SU-DHL-6 (cell line): ENCODE data around the gene MARCHF6.
"Not testable (repeated sequence)": the region's sequence is repeated elsewhere in the genome, so short reads cannot be mapped to it uniquely, and the experiment has no call there.

Experiments
- H2AFZ ChIP-seq: fragments of 200-600 bp; sonication (generic); 2 replicates; pipeline ENCODE4 v1.6.1; 2014; ENCODE audit warnings: low read depth, mild to moderate bottlenecking, moderate library complexity, mixed read lengths, antibody characterized with exemption, low read length; ENCODE audit not compliant: severe bottlenecking
- H3F3A ChIP-seq: fragments of 200-600 bp; shearing (Covaris generic); 2 replicates; pipeline ENCODE4 v1.6.0; 2016; ENCODE audit warnings: antibody characterized with exemption, mild to moderate bottlenecking; ENCODE audit not compliant: insufficient read depth
- H3K27ac ChIP-seq: fragments of 200-600 bp; sonication (generic); 2 replicates; pipeline ENCODE4 v1.5.1; 2016; ENCODE audit warnings: low read depth, mild to moderate bottlenecking, low read length, moderate library complexity, mixed read lengths
- H3K27me3 ChIP-seq: fragments of 200-600 bp; sonication (generic), shearing (Covaris generic); 2 replicates; pipeline ENCODE4 v1.6.0; 2014; ENCODE audit warnings: mild to moderate bottlenecking, low read length
- H3K36me3 ChIP-seq: fragments of 200-600 bp; sonication (generic); 2 replicates; pipeline ENCODE4 v1.6.1; 2014; ENCODE audit warnings: mild to moderate bottlenecking, low read length, mixed read lengths
- H3K4me2 ChIP-seq: fragments of 300-600, 200-600 bp; shearing (Covaris generic), sonication (generic); 2 replicates; pipeline ENCODE4 v1.6.0; 2014; ENCODE audit warnings: low read length, low read depth, mild to moderate bottlenecking; ENCODE audit not compliant: poor library complexity, severe bottlenecking
- H3K4me3 ChIP-seq: fragments of 200-600 bp; sonication (generic); 2 replicates; pipeline ENCODE4 v1.5.1; 2014; ENCODE audit warnings: antibody characterized with exemption, low read length, mild to moderate bottlenecking, mixed read lengths; ENCODE audit not compliant: insufficient read depth, poor library complexity, severe bottlenecking
- H3K79me2 ChIP-seq: fragments of 200-600 bp; sonication (generic); 2 replicates; pipeline ENCODE4 v1.6.1; 2014; ENCODE audit warnings: mild to moderate bottlenecking, low read length, moderate library complexity; ENCODE audit not compliant: insufficient read depth
- H3K9ac ChIP-seq: fragments of 200-600 bp; sonication (generic); 2 replicates; pipeline ENCODE4 v1.7.0; 2014; ENCODE audit warnings: mild to moderate bottlenecking, low read length
- H3K9me2 ChIP-seq: fragments of 200-600 bp; sonication (generic); replicated peaks from 2 replicates; pipeline ENCODE4 v1.6.1; 2014; ENCODE audit warnings: low read length; ENCODE audit not compliant: insufficient read depth
- H3K9me3 ChIP-seq: fragments of 200-600 bp; sonication (generic); 2 replicates; pipeline ENCODE4 v1.6.1; 2014; ENCODE audit warnings: low read length, mixed read lengths; ENCODE audit not compliant: insufficient read depth
- H4K20me1 ChIP-seq: fragments of 200-600 bp; sonication (generic); 2 replicates; pipeline ENCODE4 v1.6.1; 2014; ENCODE audit warnings: low read depth, mild to moderate bottlenecking, antibody characterized with exemption, low read length, moderate library complexity, mixed read lengths
- CTCF ChIP-seq: fragments of 200-600 bp; sonication (generic); IDR thresholded peaks from one replicate; pipeline ENCODE4 v1.5.1; 2017; ENCODE audit warnings: antibody characterized with exemption, mild to moderate bottlenecking, low read length, moderate library complexity; ENCODE audit not compliant: insufficient read depth, poor library complexity, severe bottlenecking
- EZH2phosphoT487 ChIP-seq: fragments of 200-600 bp; sonication (generic), shearing (Covaris generic); conservative IDR thresholded peaks from 2 replicates; pipeline ENCODE4 v1.6.1; 2018; ENCODE audit warnings: mild to moderate bottlenecking, antibody characterized with exemption, low read length, moderate library complexity, mixed read lengths

Gene MARCHF6

GRCh38 chr5:10339058-10339811 is 14.3 kb upstream of the MARCHF6 start:
- Histone ChIP-seq H3K9me3 (no peaks in the 10 kb centered on the region), H3K27me3 (no peaks in the 10 kb centered on the region), H3K4me3 (no peak overlapping the region), H3K9ac (no peak overlapping the region), H4K20me1 (no peaks in the 10 kb centered on the region), H2AFZ (no peak overlapping the region), H3K9me2 (no peaks in the 10 kb centered on the region), H3F3A (no peaks in the 10 kb centered on the region), H3K27ac (no peak overlapping the region), H3K4me2 (no peak overlapping the region), H3K79me2 (no peaks in the 10 kb centered on the region), H3K36me3 (no peaks in the 10 kb centered on the region)
- TF ChIP-seq CTCF: no peak
- no peak for TF ChIP-seq EZH2phosphoT487

- TF ChIP-seq EZH2phosphoT487 (no peak), CTCF (no peak)
- no peaks in the 10 kb centered on the region for H3K27me3 ChIP-seq
- no peaks in the 10 kb centered on the region for H3K9me3 ChIP-seq
- H3F3A ChIP-seq: no peaks in the 10 kb centered on the region
- no peaks in the 10 kb centered on the region for H3K79me2 ChIP-seq
- H3K9ac ChIP-seq: no peak overlapping the region
- no peak overlapping the region for H3K27ac ChIP-seq
- no peaks in the 10 kb centered on the region for H3K9me2 ChIP-seq
- H3K4me2 ChIP-seq: no peak overlapping the region
- H2AFZ ChIP-seq: no peak overlapping the region
- H4K20me1 ChIP-seq: no peaks in the 10 kb centered on the region
- H3K36me3 ChIP-seq: no peaks in the 10 kb centered on the region
- H3K4me3 ChIP-seq: no peak overlapping the region
These were observed 13.5 kb upstream of the MARCHF6 start for GRCh38 chr5:10339958-10340357.

- H3K4me3 ChIP-seq: no peak overlapping the region
These were observed 10.0 kb upstream of the MARCHF6 start for GRCh38 chr5:10343486-10343885.

GRCh38 chr5:10344461-10345106 is 8.9 kb upstream of the MARCHF6 start:
- H3K4me3 ChIP-seq, H3K9me3 ChIP-seq, H3K27ac ChIP-seq, H2AFZ ChIP-seq, H3K9ac ChIP-seq, H3F3A ChIP-seq, H3K36me3 ChIP-seq, H3K27me3 ChIP-seq, H4K20me1 ChIP-seq, H3K9me2 ChIP-seq, H3K79me2 ChIP-seq, H3K4me2 ChIP-seq: not testable (repeated sequence)

More at GRCh38 chr5:10343486-10343885, 10.0 kb upstream of the MARCHF6 start:
- H4K20me1 ChIP-seq: no peaks in the 10 kb centered on the region
- H3K4me2 ChIP-seq: no peak overlapping the region
- H3K9ac ChIP-seq: no peak overlapping the region
- H3K9me2 ChIP-seq: no peaks in the 10 kb centered on the region
- H3K36me3 ChIP-seq: no peaks in the 10 kb centered on the region
- no peaks in the 10 kb centered on the region for H3K79me2 ChIP-seq
- no peaks in the 10 kb centered on the region for H3K27me3 ChIP-seq
- no peak for TF ChIP-seq CTCF
- TF ChIP-seq EZH2phosphoT487: no peak
- H3K9me3 ChIP-seq: no peaks in the 10 kb centered on the region
- no peak overlapping the region for H2AFZ ChIP-seq
- H3F3A ChIP-seq: peaks cover 6% of the 10 kb centered on the region; the same call in 1 of the 2 replicates
- H3K27ac ChIP-seq: no peak overlapping the region
